ENCODE data around the gene ARHGEF19.

Gene ARHGEF19

GRCh38 chr1:16241221-16241708 is 28.8 kb upstream of the ARHGEF19 start:
- no peak overlapping the region for H3K9ac ChIP-seq (ENCODE audit: insufficient read length)
- H3K27ac ChIP-seq = no peak overlapping the region
- no peak for TF ChIP-seq POLR2AphosphoS5 (IDR thresholded peaks at IDR 0.05; ENCODE audit: borderline replicate concordance, low read depth, low read length)
- TF ChIP-seq EZH2 (IDR thresholded peaks at IDR 0.05) = no peak
- TF ChIP-seq FOXP2 (optimal IDR thresholded peaks at IDR 0.05; ENCODE audit: control extremely low read depth, extremely low read length, insufficient read depth) = no peak
- no peak overlapping the region for H3K4me3 ChIP-seq
- no peak for DNase-seq (ENCODE audit: low read depth, low spot score)
- no peaks in the 10 kb centered on the region for H3K36me3 ChIP-seq (ENCODE audit: insufficient read depth, low read length)
- no peaks in the 10 kb centered on the region for H3K9me3 ChIP-seq (ENCODE audit: low read depth, low read length)

GRCh38 chr1:16239972-16240491 is 27.6 kb upstream of the ARHGEF19 start:
- Histone ChIP-seq H3K36me3 (ENCODE audit: insufficient read depth, low read length) (no peaks in the 10 kb centered on the region), H3K27ac (no peak overlapping the region), H3K4me3 (no peak overlapping the region), H3K9ac (ENCODE audit: insufficient read length) (no peak overlapping the region), H3K9me3 (ENCODE audit: low read depth, low read length) (no peaks in the 10 kb centered on the region)
- no peak for DNase-seq (ENCODE audit: low read depth, low spot score)
- TF ChIP-seq EZH2 (IDR thresholded peaks at IDR 0.05) = no peak
- TF ChIP-seq POLR2AphosphoS5 (IDR thresholded peaks at IDR 0.05; ENCODE audit: borderline replicate concordance, low read depth, low read length) = no peak
- TF ChIP-seq FOXP2 (optimal IDR thresholded peaks at IDR 0.05; ENCODE audit: control extremely low read depth, extremely low read length, insufficient read depth) = no peak

- H3K9me3 ChIP-seq (ENCODE audit: low read depth, low read length) = no peaks in the 10 kb centered on the region
- 0 out of 2 replicates have a peak overlapping the region, but pooled peaks have one; percentile 53 for H3K27ac ChIP-seq
- H3K4me3 ChIP-seq = peak overlapping the region; percentile 86
- no peak for TF ChIP-seq POLR2AphosphoS5 (IDR thresholded peaks at IDR 0.05; ENCODE audit: borderline replicate concordance, low read depth, low read length)
- no peak for TF ChIP-seq FOXP2 (optimal IDR thresholded peaks at IDR 0.05; ENCODE audit: control extremely low read depth, extremely low read length, insufficient read depth)
- TF ChIP-seq EZH2 (IDR thresholded peaks at IDR 0.05) = no peak
- DNase-seq (ENCODE audit: low read depth, low spot score) = no peak
- peak overlapping the region; percentile 83 for H3K9ac ChIP-seq (ENCODE audit: insufficient read length)
- H3K36me3 ChIP-seq (ENCODE audit: insufficient read depth, low read length) = no peaks in the 10 kb centered on the region
Observed at GRCh38 chr1:16237343-16237830, 24.9 kb upstream of the ARHGEF19 start.

- no peaks in the 10 kb centered on the region for H3K36me3 ChIP-seq (ENCODE audit: insufficient read depth, low read length)
- DNase-seq (ENCODE audit: low read depth, low spot score) = no peak
- peak within 1 kb of the TSS; percentile 83 for H3K9ac ChIP-seq (ENCODE audit: insufficient read length)
- TF ChIP-seq EZH2 (IDR thresholded peaks at IDR 0.05) (no peak), POLR2AphosphoS5 (IDR thresholded peaks at IDR 0.05; ENCODE audit: borderline replicate concordance, low read depth, low read length) (peak; percentile 89)
- H3K27ac ChIP-seq = 0 out of 2 replicates have a peak within 1 kb of the TSS, but pooled peaks have one; percentile 53
- peak within 1 kb of the TSS; percentile 86 for H3K4me3 ChIP-seq
- H3K9me3 ChIP-seq (ENCODE audit: low read depth, low read length) = no peaks in the 10 kb centered on the region
Observed at GRCh38 chr1:16236511-16237342, 24.3 kb upstream of the ARHGEF19 start, which contains the start of gene CPLANE2. Gene CPLANE2, minus strand, starts transcription at chr1:16237183. Its CDS starts 441 bp downstream, at chr1:16236742.

- Histone ChIP-seq H3K36me3 (ENCODE audit: insufficient read depth, low read length) (no peaks in the 10 kb centered on the region), H3K9ac (ENCODE audit: insufficient read length) (no peak overlapping the region), H3K27ac (no peak overlapping the region), H3K4me3 (peak overlapping the region; percentile 86), H3K9me3 (ENCODE audit: low read depth, low read length) (no peaks in the 10 kb centered on the region)
- no peak for TF ChIP-seq EZH2 (IDR thresholded peaks at IDR 0.05)
- no peak for TF ChIP-seq POLR2AphosphoS5 (IDR thresholded peaks at IDR 0.05; ENCODE audit: borderline replicate concordance, low read depth, low read length)
- no peak for TF ChIP-seq FOXP2 (optimal IDR thresholded peaks at IDR 0.05; ENCODE audit: control extremely low read depth, extremely low read length, insufficient read depth)
- no peak for DNase-seq (ENCODE audit: low read depth, low spot score)
Observed at GRCh38 chr1:16235944-16236510, 23.6 kb upstream of the ARHGEF19 start.

- no peaks in the 10 kb centered on the region for H3K36me3 ChIP-seq (ENCODE audit: insufficient read depth, low read length)
- H3K27ac ChIP-seq = no peak overlapping the region
- DNase-seq (ENCODE audit: low read depth, low spot score) = no peak
- H3K4me3 ChIP-seq = no peak overlapping the region
- TF ChIP-seq FOXP2 (optimal IDR thresholded peaks at IDR 0.05; ENCODE audit: control extremely low read depth, extremely low read length, insufficient read depth) = no peak
- no peak for TF ChIP-seq POLR2AphosphoS5 (IDR thresholded peaks at IDR 0.05; ENCODE audit: borderline replicate concordance, low read depth, low read length)
- TF ChIP-seq EZH2 (IDR thresholded peaks at IDR 0.05) = no peak
- H3K9me3 ChIP-seq (ENCODE audit: low read depth, low read length) = no peaks in the 10 kb centered on the region
- no peak overlapping the region for H3K9ac ChIP-seq (ENCODE audit: insufficient read length)
Observed at GRCh38 chr1:16235347-16235746, 22.9 kb upstream of the ARHGEF19 start.

- H3K4me3 ChIP-seq = no peak overlapping the region
- no peak overlapping the region for H3K27ac ChIP-seq
- no peak overlapping the region for H3K9ac ChIP-seq (ENCODE audit: insufficient read length)
- no peak for TF ChIP-seq EZH2 (IDR thresholded peaks at IDR 0.05)
- no peak for TF ChIP-seq POLR2AphosphoS5 (IDR thresholded peaks at IDR 0.05; ENCODE audit: borderline replicate concordance, low read depth, low read length)
- no peak for TF ChIP-seq FOXP2 (optimal IDR thresholded peaks at IDR 0.05; ENCODE audit: control extremely low read depth, extremely low read length, insufficient read depth)
- H3K9me3 ChIP-seq (ENCODE audit: low read depth, low read length) = no peaks in the 10 kb centered on the region
- H3K36me3 ChIP-seq (ENCODE audit: insufficient read depth, low read length) = no peaks in the 10 kb centered on the region
- no peak for DNase-seq (ENCODE audit: low read depth, low spot score)
Observed at GRCh38 chr1:16233431-16233830, 21.0 kb upstream of the ARHGEF19 start.

GRCh38 chr1:16232316-16232710 is 19.9 kb upstream of the ARHGEF19 start:
- no peak for DNase-seq (ENCODE audit: low read depth, low spot score)
- no peak for TF ChIP-seq FOXP2 (optimal IDR thresholded peaks at IDR 0.05; ENCODE audit: control extremely low read depth, extremely low read length, insufficient read depth)
- TF ChIP-seq EZH2 (IDR thresholded peaks at IDR 0.05) = no peak
- TF ChIP-seq POLR2AphosphoS5 (IDR thresholded peaks at IDR 0.05; ENCODE audit: borderline replicate concordance, low read depth, low read length) = no peak
- Histone ChIP-seq H3K27ac (no peak overlapping the region), H3K36me3 (ENCODE audit: insufficient read depth, low read length) (no peaks in the 10 kb centered on the region), H3K9ac (ENCODE audit: insufficient read length) (no peak overlapping the region), H3K9me3 (ENCODE audit: low read depth, low read length) (no peaks in the 10 kb centered on the region), H3K4me3 (no peak overlapping the region)

Measured in SK-N-MC (cell line).